Bronchial epithelial cell (primary cell): ENCODE data around the gene POLDIP3. TPM values are rescaled to one million over a fixed set of nuclear protein-coding genes. Genes with fewer than 3 reads are reported as not detected.

Experiments
- DNase-seq: peaks from one replicate; pipeline ENCODE4 v3.0.0-alpha.2; 2010; ENCODE audit warnings: low read depth
- FAIRE-seq: peaks from 2 replicates; lab custom pipeline; 2011; peaks lifted over from hg19 to GRCh38; lab: Jason Lieb, UNC
- H3K27me3 ChIP-seq: 2 replicates; pipeline ENCODE4 v1.5.1; 2011; ENCODE audit warnings: low read length; ENCODE audit not compliant: control insufficient read depth, insufficient read depth
- H3K36me3 ChIP-seq: 2 replicates; pipeline ENCODE4 v1.5.1; 2011; ENCODE audit warnings: low read length; ENCODE audit not compliant: control insufficient read depth, insufficient read depth
- H3K4me3 ChIP-seq: 2 replicates; pipeline ENCODE4 v1.5.1; 2011; ENCODE audit warnings: mild to moderate bottlenecking, low read depth, low read length, control low read depth
- CTCF ChIP-seq: IDR thresholded peaks from 2 replicates; pipeline ENCODE4 v1.5.1; 2011; ENCODE audit warnings: mild to moderate bottlenecking, moderate library complexity, low read length, control low read depth, inconsistent platforms; ENCODE audit not compliant: insufficient read depth, severe bottlenecking
- total RNA-seq: library from RNA; depleted of rRNA; stranded (reverse); fragments of >200 nt; gene quantifications from 2 replicates; pipeline ENCODE4 v1.2.1, GENCODE V29; 2014

Gene POLDIP3
- total RNA-seq, 1 donor from 2014 or later: 16.8 TPM

GRCh38 chr22:42636506-42636905, 21.8 kb upstream of the POLDIP3 start:
- FAIRE-seq: peak; percentile 7
- no peak for TF ChIP-seq CTCF

GRCh38 chr22:42635531-42635930, 20.8 kb upstream of the POLDIP3 start:
- FAIRE-seq: peak; percentile 95
- DNase-seq: peak; percentile 93
- Histone ChIP-seq H3K4me3 (no peak overlapping the region), H3K36me3 (peaks cover 24% of the 10 kb centered on the region), H3K27me3 (no peaks in the 10 kb centered on the region)
- TF ChIP-seq CTCF: no peak

More at GRCh38 chr22:42636506-42636905, 21.8 kb upstream of the POLDIP3 start:
- H3K36me3 ChIP-seq: peaks cover 16% of the 10 kb centered on the region
- H3K4me3 ChIP-seq: no peak overlapping the region
- DNase-seq: no peak
- no peaks in the 10 kb centered on the region for H3K27me3 ChIP-seq

- Histone ChIP-seq H3K36me3 (peaks cover 41% of the 10 kb centered on the region), H3K27me3 (no peaks in the 10 kb centered on the region), H3K4me3 (no peak overlapping the region)
- no peak for DNase-seq
- TF ChIP-seq CTCF: no peak
- FAIRE-seq: peak; percentile 73
Measured at GRCh38 chr22:42633013-42633412, 18.3 kb upstream of the POLDIP3 start.

- no peak overlapping the region for H3K4me3 ChIP-seq
- peaks cover 49% of the 10 kb centered on the region for H3K36me3 ChIP-seq
- DNase-seq: no peak
- TF ChIP-seq CTCF: no peak
- FAIRE-seq: peak; percentile 62
- H3K27me3 ChIP-seq: no peaks in the 10 kb centered on the region
Measured at GRCh38 chr22:42632096-42632495, 17.4 kb upstream of the POLDIP3 start.

- TF ChIP-seq CTCF: no peak
- no peak for DNase-seq
- H3K36me3 ChIP-seq: peaks cover 54% of the 10 kb centered on the region
- H3K27me3 ChIP-seq: no peaks in the 10 kb centered on the region
- no peak for FAIRE-seq
- H3K4me3 ChIP-seq: no peak overlapping the region
Measured at GRCh38 chr22:42630901-42631602, 16.4 kb upstream of the POLDIP3 start.

- DNase-seq: no peak
- H3K36me3 ChIP-seq: peaks cover 56% of the 10 kb centered on the region
- FAIRE-seq: no peak
Measured at GRCh38 chr22:42630211-42630610, 15.5 kb upstream of the POLDIP3 start.

More at GRCh38 chr22:42630211-42630610, 15.5 kb upstream of the POLDIP3 start:
- H3K27me3 ChIP-seq: no peaks in the 10 kb centered on the region
- H3K4me3 ChIP-seq: no peak overlapping the region
- no peak for TF ChIP-seq CTCF
